ENCODE data around the gene DLGAP1.
A peak's percentile ranks its signal among the peaks of the same experiment; 100 is the strongest.

The DLGAP1 gene

GRCh38 chr18:3525870-3526420 lies 929.2 kb downstream of the DLGAP1 start:
- Mint-ChIP-seq H3K4me1 (ENCODE audit: low read depth) (peaks cover 14% of the 10 kb centered on the region), H3K9me3 (peaks cover 11% of the 10 kb centered on the region), H3K27me3 (ENCODE audit: low read depth) (peaks cover 5% of the 10 kb centered on the region), H3K27ac (peak overlapping the region; percentile 38), H3K4me3 (peak overlapping the region; percentile 72), H3K36me3 (ENCODE audit: low read depth) (peaks cover 5% of the 10 kb centered on the region)
- DNase-seq (ENCODE audit: low spot score): peak; percentile 44

- peaks cover 7% of the 10 kb centered on the region for H3K27me3 Mint-ChIP-seq (ENCODE audit: low read depth)
- H3K4me3 Mint-ChIP-seq: no peak overlapping the region
- H3K36me3 Mint-ChIP-seq (ENCODE audit: low read depth): peaks cover 5% of the 10 kb centered on the region
- H3K27ac Mint-ChIP-seq: no peak overlapping the region
- no peak for DNase-seq (ENCODE audit: low spot score)
- H3K9me3 Mint-ChIP-seq: peaks cover 11% of the 10 kb centered on the region
- H3K4me1 Mint-ChIP-seq (ENCODE audit: low read depth): peaks cover 14% of the 10 kb centered on the region
Observed at GRCh38 chr18:3524706-3525105, 930.4 kb downstream of the DLGAP1 start.

- Mint-ChIP-seq H3K27ac (no peak overlapping the region), H3K4me1 (ENCODE audit: low read depth) (peaks cover under 1% of the 10 kb centered on the region), H3K27me3 (ENCODE audit: low read depth) (peaks cover 17% of the 10 kb centered on the region), H3K4me3 (no peak overlapping the region), H3K36me3 (ENCODE audit: low read depth) (peaks cover 1% of the 10 kb centered on the region), H3K9me3 (peaks cover 11% of the 10 kb centered on the region)
- DNase-seq (ENCODE audit: low spot score): no peak
Observed at GRCh38 chr18:3520230-3521085, 934.6 kb downstream of the DLGAP1 start.

- no peaks in the 10 kb centered on the region for H3K36me3 Mint-ChIP-seq (ENCODE audit: low read depth)
- H3K4me1 Mint-ChIP-seq (ENCODE audit: low read depth): peaks cover 3% of the 10 kb centered on the region
- H3K9me3 Mint-ChIP-seq: no peaks in the 10 kb centered on the region
- H3K27me3 Mint-ChIP-seq (ENCODE audit: low read depth): peaks cover 10% of the 10 kb centered on the region
- H3K27ac Mint-ChIP-seq: no peak overlapping the region
- no peak overlapping the region for H3K4me3 Mint-ChIP-seq
- no peak for DNase-seq (ENCODE audit: low spot score)
Observed at GRCh38 chr18:3514312-3515216, 940.5 kb downstream of the DLGAP1 start.

GRCh38 chr18:3513481-3513880 lies 941.6 kb downstream of the DLGAP1 start:
- H3K9me3 Mint-ChIP-seq: no peaks in the 10 kb centered on the region
- no peaks in the 10 kb centered on the region for H3K36me3 Mint-ChIP-seq (ENCODE audit: low read depth)
- DNase-seq (ENCODE audit: low spot score): no peak
- H3K27ac Mint-ChIP-seq: no peak overlapping the region
- H3K27me3 Mint-ChIP-seq (ENCODE audit: low read depth): peaks cover 5% of the 10 kb centered on the region
- H3K4me3 Mint-ChIP-seq: no peak overlapping the region
- H3K4me1 Mint-ChIP-seq (ENCODE audit: low read depth): peaks cover 3% of the 10 kb centered on the region

GRCh38 chr18:3511980-3512379 lies 943.1 kb downstream of the DLGAP1 start:
- no peaks in the 10 kb centered on the region for H3K36me3 Mint-ChIP-seq (ENCODE audit: low read depth)
- H3K27ac Mint-ChIP-seq: no peak overlapping the region
- H3K4me1 Mint-ChIP-seq (ENCODE audit: low read depth): peaks cover 3% of the 10 kb centered on the region
- no peaks in the 10 kb centered on the region for H3K9me3 Mint-ChIP-seq
- peaks cover 1% of the 10 kb centered on the region for H3K27me3 Mint-ChIP-seq (ENCODE audit: low read depth)
- no peak for DNase-seq (ENCODE audit: low spot score)
- no peak overlapping the region for H3K4me3 Mint-ChIP-seq

- Mint-ChIP-seq H3K27me3 (ENCODE audit: low read depth) (peaks cover 1% of the 10 kb centered on the region), H3K36me3 (ENCODE audit: low read depth) (no peaks in the 10 kb centered on the region), H3K27ac (no peak overlapping the region), H3K4me1 (ENCODE audit: low read depth) (peaks cover 3% of the 10 kb centered on the region), H3K9me3 (no peaks in the 10 kb centered on the region), H3K4me3 (no peak overlapping the region)
- DNase-seq (ENCODE audit: low spot score): no peak
Observed at GRCh38 chr18:3510896-3511295, 944.2 kb downstream of the DLGAP1 start.

GRCh38 chr18:3510024-3510423 lies 945.1 kb downstream of the DLGAP1 start:
- Mint-ChIP-seq H3K4me1 (ENCODE audit: low read depth) (peaks cover 3% of the 10 kb centered on the region), H3K9me3 (no peaks in the 10 kb centered on the region), H3K27me3 (ENCODE audit: low read depth) (peaks cover 1% of the 10 kb centered on the region), H3K4me3 (no peak overlapping the region), H3K36me3 (ENCODE audit: low read depth) (no peaks in the 10 kb centered on the region), H3K27ac (no peak overlapping the region)
- DNase-seq (ENCODE audit: low spot score): no peak

GRCh38 chr18:3508576-3509549 lies 946.2 kb downstream of the DLGAP1 start:
- Mint-ChIP-seq H3K9me3 (no peaks in the 10 kb centered on the region), H3K36me3 (ENCODE audit: low read depth) (no peaks in the 10 kb centered on the region), H3K4me3 (no peak overlapping the region), H3K27me3 (ENCODE audit: low read depth) (peaks cover 1% of the 10 kb centered on the region), H3K27ac (no peak overlapping the region), H3K4me1 (ENCODE audit: low read depth) (peaks cover 3% of the 10 kb centered on the region)
- DNase-seq (ENCODE audit: low spot score): no peak

- no peak for DNase-seq (ENCODE audit: low spot score)
- H3K9me3 Mint-ChIP-seq: no peaks in the 10 kb centered on the region
- H3K4me3 Mint-ChIP-seq: no peak overlapping the region
- H3K36me3 Mint-ChIP-seq (ENCODE audit: low read depth): no peaks in the 10 kb centered on the region
- H3K27me3 Mint-ChIP-seq (ENCODE audit: low read depth): peaks cover 34% of the 10 kb centered on the region
- H3K4me1 Mint-ChIP-seq (ENCODE audit: low read depth): peaks cover 4% of the 10 kb centered on the region
- no peak overlapping the region for H3K27ac Mint-ChIP-seq
Observed at GRCh38 chr18:3504637-3505036, 950.5 kb downstream of the DLGAP1 start.

- Mint-ChIP-seq H3K4me1 (ENCODE audit: low read depth) (peaks cover 7% of the 10 kb centered on the region), H3K9me3 (no peaks in the 10 kb centered on the region), H3K36me3 (ENCODE audit: low read depth) (no peaks in the 10 kb centered on the region), H3K27ac (no peak overlapping the region), H3K4me3 (no peak overlapping the region), H3K27me3 (ENCODE audit: low read depth) (peaks cover 49% of the 10 kb centered on the region)
- no peak for DNase-seq (ENCODE audit: low spot score)
Observed at GRCh38 chr18:3502650-3503049, 952.5 kb downstream of the DLGAP1 start.

- Mint-ChIP-seq H3K27ac (no peak overlapping the region), H3K4me3 (no peak overlapping the region), H3K27me3 (ENCODE audit: low read depth) (peaks cover 54% of the 10 kb centered on the region), H3K9me3 (no peaks in the 10 kb centered on the region), H3K36me3 (ENCODE audit: low read depth) (no peaks in the 10 kb centered on the region), H3K4me1 (ENCODE audit: low read depth) (peaks cover 7% of the 10 kb centered on the region)
- no peak for DNase-seq (ENCODE audit: low spot score)
Observed at GRCh38 chr18:3500016-3500415, 955.1 kb downstream of the DLGAP1 start.

- Mint-ChIP-seq H3K36me3 (ENCODE audit: low read depth) (no peaks in the 10 kb centered on the region), H3K4me1 (ENCODE audit: low read depth) (peaks cover 7% of the 10 kb centered on the region), H3K27me3 (ENCODE audit: low read depth) (peaks cover 54% of the 10 kb centered on the region), H3K27ac (no peak overlapping the region), H3K9me3 (no peaks in the 10 kb centered on the region), H3K4me3 (peak overlapping the region; percentile 56)
- no peak for DNase-seq (ENCODE audit: low spot score)
Observed at GRCh38 chr18:3499501-3499900, 955.6 kb downstream of the DLGAP1 start.
